HUES48 (cell line): Measurements from ENCODE around the gene POTED.
"Not testable (repeated sequence)": the region's sequence is repeated elsewhere in the genome, so short reads cannot be mapped to it uniquely, and the experiment has no call there.

Source experiments
- H3K27ac ChIP-seq: one replicate; pipeline ENCODE4 v1.7.0; 2013; ENCODE audit warnings: low read depth, low read length, inconsistent platforms
- H3K27me3 ChIP-seq: 2 replicates; pipeline ENCODE4 v1.6.1; 2013; ENCODE audit warnings: mild to moderate bottlenecking, low read length; ENCODE audit not compliant: control insufficient read depth, insufficient read depth
- H3K36me3 ChIP-seq: 2 replicates; pipeline ENCODE4 v1.6.1; 2013; ENCODE audit warnings: low read length; ENCODE audit not compliant: control insufficient read depth, insufficient read depth
- H3K4me1 ChIP-seq: 2 replicates; pipeline ENCODE4 v1.6.1; 2013; ENCODE audit warnings: mild to moderate bottlenecking, low read length; ENCODE audit not compliant: control insufficient read depth, insufficient read depth
- H3K4me3 ChIP-seq: 2 replicates; pipeline ENCODE4 v1.5.1; 2013; ENCODE audit warnings: mild to moderate bottlenecking, low read depth, low read length
- H3K9ac ChIP-seq: 2 replicates; pipeline ENCODE4 v1.6.1; 2013; ENCODE audit warnings: mild to moderate bottlenecking, low read depth, low read length, moderate library complexity
- H3K9me3 ChIP-seq: 2 replicates; pipeline ENCODE4 v1.6.1; 2013; ENCODE audit warnings: low read length; ENCODE audit not compliant: control insufficient read depth, insufficient read depth

POTED gene

DNA sequence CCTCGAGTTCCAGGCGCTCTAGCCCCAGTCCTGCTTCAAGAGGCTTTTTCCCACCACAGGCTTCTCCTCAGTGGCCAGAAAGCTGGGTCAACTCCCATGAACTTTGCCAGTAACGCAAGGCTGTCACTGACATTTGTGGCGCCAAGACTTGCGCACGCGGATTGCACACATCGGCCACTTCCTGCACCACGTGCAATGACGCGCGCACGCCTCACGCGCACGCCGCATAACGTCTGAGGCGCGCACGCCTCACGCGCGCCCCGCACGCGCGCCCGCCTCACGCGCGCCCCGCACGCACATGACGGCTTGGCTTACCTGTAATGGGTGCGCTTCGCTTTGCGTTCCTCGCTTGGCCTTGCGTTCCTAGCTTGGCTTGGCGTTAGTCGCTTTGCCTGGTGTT is at the start of gene POTED:
Gene POTED, plus strand, starts transcription at position 301 of the 400 bp plus-strand sequence. CDS start 452 bp downstream, outside the sequence.
- not testable (repeated sequence) for H3K9me3 ChIP-seq, H3K4me1 ChIP-seq, H3K4me3 ChIP-seq, H3K36me3 ChIP-seq, H3K9ac ChIP-seq, H3K27me3 ChIP-seq, H3K27ac ChIP-seq

DNA sequence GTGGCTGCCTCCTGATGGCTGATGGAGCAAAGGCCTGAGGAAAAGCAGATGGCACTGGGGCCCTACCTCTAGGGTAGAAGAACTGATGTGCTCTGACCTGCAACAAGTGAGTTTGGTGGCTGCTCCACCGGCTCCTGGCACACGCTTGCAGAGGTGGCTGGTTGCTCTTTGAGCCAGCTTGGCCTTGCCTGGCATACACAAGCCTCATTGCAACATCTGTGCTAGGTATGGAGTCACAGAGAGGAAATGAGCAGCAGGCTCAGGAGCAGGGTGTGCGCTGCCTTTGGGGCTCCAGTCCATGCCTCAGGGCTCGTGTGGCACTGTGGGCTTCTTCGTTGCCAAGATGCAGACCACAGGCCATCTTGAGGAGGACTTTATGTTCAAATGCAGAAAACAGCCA is 40.5 kb downstream of the POTED start:
- H3K4me1 ChIP-seq, H3K9ac ChIP-seq, H3K36me3 ChIP-seq, H3K27me3 ChIP-seq, H3K9me3 ChIP-seq, H3K27ac ChIP-seq, H3K4me3 ChIP-seq: not testable (repeated sequence)

DNA sequence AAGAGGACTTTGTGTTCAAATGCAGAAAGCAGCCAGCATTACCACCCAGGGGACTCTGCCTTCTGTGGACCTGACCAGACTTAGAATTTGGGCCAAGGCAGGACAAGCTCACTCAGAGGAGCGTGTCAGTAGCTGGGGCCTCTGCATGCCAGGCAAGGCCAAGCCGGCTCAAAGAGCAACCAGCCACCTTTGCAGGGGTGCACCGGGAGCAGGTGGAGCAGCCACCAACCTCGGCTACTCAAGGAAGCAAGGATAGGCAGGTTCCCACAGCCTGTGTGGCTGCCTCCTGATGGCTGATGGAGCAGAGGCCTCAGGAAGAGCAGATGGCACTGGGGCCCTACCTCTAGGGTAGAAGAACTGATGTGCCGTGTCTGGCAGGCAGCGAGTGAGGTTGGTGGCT is 42.2 kb downstream of the POTED start:
- H3K27me3 ChIP-seq, H3K9me3 ChIP-seq, H3K27ac ChIP-seq: not testable (repeated sequence)

More for the DNA sequence above, 42.2 kb downstream of the POTED start:
- not testable (repeated sequence) for H3K36me3 ChIP-seq, H3K9ac ChIP-seq, H3K4me3 ChIP-seq, H3K4me1 ChIP-seq
